ENCODE results near the gene PID1.

PID1 gene

GRCh38 chr2:229064749-229065148, 206.3 kb downstream of the PID1 start:
- no peak for TF ChIP-seq CTCF (IDR thresholded peaks at IDR 0.05; ENCODE audit: insufficient read depth, low read depth, low read length, missing control alignments)
- DNase-seq (ENCODE audit: low read depth), result no peak
- H3K4me3 ChIP-seq (ENCODE audit: low read length), result no peak overlapping the region

DNA sequence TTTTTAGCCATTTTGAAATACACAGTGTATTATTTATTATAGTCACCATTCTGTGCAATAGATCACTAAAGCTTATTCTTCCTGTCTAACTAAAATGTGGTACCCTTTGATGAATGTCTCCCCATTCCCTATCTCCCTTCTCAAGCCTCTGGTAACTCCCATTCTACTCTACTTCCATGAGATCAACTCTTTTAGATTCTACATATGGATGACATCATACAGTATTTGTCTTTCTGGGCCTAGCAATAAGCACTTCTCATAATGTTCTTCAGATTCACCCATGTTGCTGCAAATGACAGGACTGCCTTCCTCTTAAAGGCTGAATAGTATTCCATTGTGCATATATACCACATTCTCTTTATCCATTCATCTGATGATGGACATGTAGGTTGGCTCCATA, 210.9 kb downstream of the PID1 start:
- DNase-seq (ENCODE audit: low read depth), result no peak
- H3K4me3 ChIP-seq (ENCODE audit: low read length), result no peak overlapping the region
- TF ChIP-seq CTCF (IDR thresholded peaks at IDR 0.05; ENCODE audit: insufficient read depth, low read depth, low read length, missing control alignments), result no peak

GRCh38 chr2:229059331-229060033, 211.6 kb downstream of the PID1 start:
- TF ChIP-seq CTCF (IDR thresholded peaks at IDR 0.05; ENCODE audit: insufficient read depth, low read depth, low read length, missing control alignments), result no peak
- H3K4me3 ChIP-seq (ENCODE audit: low read length), result no peak overlapping the region
- DNase-seq (ENCODE audit: low read depth), result no peak

GRCh38 chr2:229057976-229058553, 213.0 kb downstream of the PID1 start:
- DNase-seq (ENCODE audit: low read depth), result no peak
- no peak overlapping the region for H3K4me3 ChIP-seq (ENCODE audit: low read length)
- no peak for TF ChIP-seq CTCF (IDR thresholded peaks at IDR 0.05; ENCODE audit: insufficient read depth, low read depth, low read length, missing control alignments)

- TF ChIP-seq CTCF (IDR thresholded peaks at IDR 0.05; ENCODE audit: insufficient read depth, low read depth, low read length, missing control alignments), result no peak
- DNase-seq (ENCODE audit: low read depth), result no peak
Measured at GRCh38 chr2:229054311-229054710, 216.8 kb downstream of the PID1 start.

DNA sequence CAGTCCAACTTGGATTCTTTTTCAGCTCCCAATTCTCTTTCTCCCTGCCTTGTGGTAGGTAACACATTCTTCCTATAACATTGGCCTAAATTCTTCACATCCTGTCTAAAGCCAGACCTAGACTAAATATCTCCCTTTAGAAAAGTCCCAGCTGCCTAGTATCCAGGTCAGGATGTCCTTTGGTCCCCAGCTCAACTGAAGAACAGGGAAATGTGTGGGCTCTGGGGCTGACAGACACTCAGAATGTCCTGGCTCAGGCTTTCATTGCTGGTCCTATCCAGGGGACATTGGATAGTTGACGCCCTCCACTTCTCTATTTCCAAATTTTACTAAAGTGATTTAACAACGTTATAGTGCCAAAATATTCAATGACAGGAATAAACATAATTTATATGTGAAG, 219.3 kb downstream of the PID1 start:
- DNase-seq (ENCODE audit: low read depth), result no peak
- TF ChIP-seq CTCF (IDR thresholded peaks at IDR 0.05; ENCODE audit: insufficient read depth, low read depth, low read length, missing control alignments), result no peak
- H3K4me3 ChIP-seq (ENCODE audit: low read length), result no peak overlapping the region

More at GRCh38 chr2:229054311-229054710, 216.8 kb downstream of the PID1 start:
- no peak overlapping the region for H3K4me3 ChIP-seq (ENCODE audit: low read length)

- DNase-seq (ENCODE audit: low read depth), result no peak
- TF ChIP-seq CTCF (IDR thresholded peaks at IDR 0.05; ENCODE audit: insufficient read depth, low read depth, low read length, missing control alignments), result no peak
- H3K4me3 ChIP-seq (ENCODE audit: low read length), result no peak overlapping the region
Measured at GRCh38 chr2:229050133-229050532, 221.0 kb downstream of the PID1 start.
